Measurements from ENCODE around the gene IL1B. TPM values are rescaled to one million over a fixed set of nuclear protein-coding genes. Genes with fewer than 3 reads are reported as not detected.

Gene IL1B
- total RNA-seq, 1 donor from 2014 or later = not detected

DNA sequence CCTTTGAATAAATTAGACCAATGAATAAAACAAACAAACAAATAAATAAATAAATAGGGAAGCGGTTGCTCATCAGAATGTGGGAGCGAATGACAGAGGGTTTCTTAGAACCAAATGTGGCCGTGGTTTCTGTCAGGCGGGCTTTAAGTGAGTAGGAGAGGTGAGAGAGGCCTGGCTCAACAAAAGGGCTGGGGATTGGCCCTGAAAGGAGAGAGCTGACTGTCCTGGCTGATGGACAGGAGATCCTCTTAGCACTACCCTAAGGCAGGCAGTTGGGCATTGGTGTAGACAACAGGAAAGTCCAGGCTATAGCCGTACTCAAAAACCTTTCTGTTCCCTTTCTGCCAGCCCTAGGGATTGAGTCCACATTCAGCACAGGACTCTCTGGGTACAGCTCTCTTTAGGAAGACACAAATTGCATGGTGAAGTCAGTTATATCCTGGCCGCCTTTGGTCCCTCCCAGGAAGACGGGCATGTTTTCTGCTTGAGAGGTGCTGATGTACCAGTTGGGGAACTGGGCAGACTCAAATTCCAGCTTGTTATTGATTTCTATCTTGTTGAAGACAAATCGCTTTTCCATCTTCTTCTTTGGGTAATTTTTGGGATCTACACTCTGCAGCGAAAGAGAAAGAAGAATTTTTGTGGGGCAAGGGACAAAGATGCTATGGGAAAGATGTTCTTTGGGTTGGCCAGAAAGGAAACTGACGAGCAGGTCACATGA is 6.5 kb downstream of the IL1B start:
- no peak for DNase-seq (ENCODE audit: low read depth)

DNA sequence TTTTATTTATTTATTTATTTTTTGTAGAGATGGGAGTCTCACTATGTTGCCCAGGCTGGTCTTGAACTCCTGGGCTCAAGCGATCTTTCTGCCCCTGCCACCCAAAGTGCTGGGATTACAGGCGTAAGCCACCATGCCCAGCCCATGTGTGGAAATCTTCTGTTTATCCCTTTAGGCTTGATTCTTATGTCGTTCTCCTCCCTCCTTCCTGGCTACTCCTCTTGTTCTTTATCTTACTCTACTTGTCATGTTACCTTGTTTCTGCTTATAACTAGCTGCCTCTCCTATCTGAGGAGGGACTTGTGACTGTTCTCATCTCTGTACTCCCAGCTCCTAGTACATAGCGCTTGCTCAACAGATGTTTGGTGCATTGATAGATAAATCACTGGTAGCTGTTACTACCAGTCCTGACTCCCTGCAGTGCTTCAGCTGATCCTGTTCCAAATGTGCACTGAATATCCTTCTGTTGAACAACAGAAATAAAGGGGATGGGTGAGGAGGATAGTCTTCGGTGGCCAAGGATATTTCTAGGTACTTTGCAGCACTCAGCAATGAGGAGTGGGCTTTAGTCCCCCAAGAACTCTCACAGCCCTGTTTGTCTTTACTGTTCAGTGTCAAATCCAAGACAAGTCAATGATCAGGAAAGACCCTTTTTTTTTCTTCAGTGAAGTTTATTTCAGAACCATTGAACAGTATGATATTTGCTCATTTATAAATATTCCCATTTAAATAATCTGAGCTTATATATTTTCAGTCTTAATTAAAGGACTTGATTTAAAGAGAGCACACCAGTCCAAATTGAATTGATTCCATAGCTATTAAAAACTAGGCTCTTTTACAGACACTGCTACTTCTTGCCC is 7.2 kb downstream of the IL1B start:
- no peak for DNase-seq (ENCODE audit: low read depth)

DNA sequence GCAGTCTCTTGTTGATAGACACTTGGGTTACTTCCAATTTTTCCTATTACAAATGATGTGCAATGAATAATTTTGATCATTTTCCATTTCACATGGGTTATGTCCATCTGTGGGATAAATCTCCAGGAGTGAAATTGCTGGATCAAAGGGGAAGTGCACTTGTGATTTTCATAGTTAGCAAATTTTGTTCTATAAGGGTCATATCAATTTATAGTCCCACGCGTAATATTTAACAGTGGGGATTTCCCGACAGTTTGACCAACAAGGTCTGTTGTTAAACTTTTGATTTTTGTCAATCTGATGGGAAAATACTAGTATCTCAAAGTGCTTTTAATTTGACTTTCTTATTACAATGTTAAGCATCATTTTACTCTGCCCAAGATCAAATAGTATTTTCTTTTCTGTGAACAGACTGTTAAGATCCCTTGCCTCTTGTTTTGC is 8.3 kb downstream of the IL1B start:
- DNase-seq (ENCODE audit: low read depth) = no peak

DNA sequence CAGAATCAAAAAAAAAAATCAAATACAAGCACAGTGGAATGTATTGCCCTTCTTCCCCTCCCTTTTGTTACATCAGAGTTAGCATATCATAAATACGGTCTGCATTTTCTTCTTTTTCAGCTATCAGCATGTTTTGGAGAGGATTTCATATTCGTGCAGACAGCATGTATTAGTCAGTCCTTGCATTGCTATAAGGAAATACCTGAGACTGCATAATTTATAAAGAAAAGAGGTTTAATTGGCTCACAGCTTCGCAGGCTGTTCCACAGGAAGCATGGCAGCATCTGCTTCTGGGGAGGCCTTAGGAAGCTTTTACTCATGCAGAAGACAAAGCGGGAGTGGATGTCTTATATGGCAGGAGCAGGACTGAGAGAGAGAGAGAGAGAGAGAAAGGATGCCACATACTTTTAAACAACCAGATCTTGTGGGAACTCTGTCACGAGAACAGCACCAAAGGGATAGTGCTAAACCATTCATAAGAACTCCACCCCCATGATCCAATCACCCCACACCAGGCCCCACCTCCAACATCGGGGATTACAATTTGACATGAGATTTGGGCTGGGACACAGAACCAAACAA is 8.9 kb downstream of the IL1B start:
- no peak for DNase-seq (ENCODE audit: low read depth)

DNA sequence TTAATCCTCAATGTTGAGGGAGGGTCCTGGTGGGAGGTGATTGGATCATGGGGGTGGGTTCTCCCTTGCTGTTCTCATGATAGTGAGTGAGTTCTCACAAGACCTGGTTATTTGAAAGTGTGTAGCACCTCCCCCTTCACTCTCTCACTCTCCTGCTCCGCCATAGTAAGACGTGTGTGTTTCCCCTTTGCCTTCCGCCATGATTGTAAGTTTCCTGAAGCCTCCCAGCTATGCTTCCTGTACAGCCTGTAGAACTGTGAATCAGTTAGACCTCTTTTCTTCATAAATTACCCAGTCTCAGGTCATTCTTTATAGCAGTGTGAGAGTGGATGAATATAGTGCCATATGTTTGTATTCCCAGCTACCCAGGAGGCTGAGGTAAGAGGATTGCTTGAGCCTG is 9.6 kb downstream of the IL1B start:
- DNase-seq (ENCODE audit: low read depth) = no peak

DNA sequence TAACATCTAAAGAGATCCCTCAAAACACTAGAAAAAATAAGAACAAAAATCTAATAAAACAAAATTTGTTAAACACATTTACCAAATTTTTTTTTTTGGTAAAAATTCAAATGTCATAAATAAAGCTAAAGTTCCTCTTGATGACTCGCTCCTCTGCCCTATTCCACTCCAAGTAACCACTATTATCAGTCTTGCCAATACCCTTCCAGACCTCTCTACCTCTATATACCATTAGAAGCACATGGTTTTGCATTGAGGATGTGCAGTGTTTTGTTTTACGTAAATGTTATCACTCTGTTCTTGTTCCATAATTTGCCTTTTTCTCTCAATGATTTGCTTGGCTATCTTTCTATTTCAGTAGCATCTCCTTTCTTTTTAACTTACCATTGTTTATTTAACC is 10.9 kb downstream of the IL1B start:
- DNase-seq (ENCODE audit: low read depth) = no peak

DNA sequence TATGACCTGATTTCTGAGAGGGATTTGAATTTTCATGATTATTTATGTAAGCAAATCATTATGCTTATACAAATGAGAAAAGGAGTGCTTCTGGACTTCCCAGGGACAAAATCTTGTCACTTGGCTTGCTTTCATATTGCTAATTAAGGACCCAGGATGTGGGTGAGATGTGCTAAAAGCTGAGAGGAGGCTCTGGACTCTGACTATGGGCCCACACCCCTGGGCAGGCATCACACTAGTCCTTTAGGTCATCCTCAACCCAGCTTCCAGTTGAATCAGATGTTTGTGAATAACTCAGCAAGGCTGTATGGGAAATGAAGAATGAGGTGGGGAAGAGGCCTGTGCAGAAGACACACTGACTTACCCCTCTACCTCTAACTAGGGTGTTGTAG is 11.9 kb downstream of the IL1B start:
- DNase-seq (ENCODE audit: low read depth) = no peak

DNA sequence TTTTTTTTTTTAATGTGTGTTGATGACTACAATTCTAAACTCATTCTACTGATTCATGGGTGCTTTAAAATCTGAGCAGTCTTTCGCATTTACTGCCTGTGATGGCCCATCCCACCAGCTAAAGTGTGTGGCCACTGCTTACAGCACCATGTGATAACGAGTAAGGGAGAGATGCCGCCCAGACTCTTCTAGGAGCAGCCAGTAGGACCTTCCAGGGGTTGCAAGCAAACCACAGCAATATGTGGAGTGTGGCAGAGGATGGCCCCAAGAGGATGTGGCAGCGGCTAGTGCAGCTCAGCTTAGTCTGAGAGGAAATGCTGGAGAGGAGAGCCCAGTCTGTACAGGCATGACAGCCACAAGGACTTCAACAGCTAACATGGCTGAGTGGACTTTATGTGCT is 14.9 kb downstream of the IL1B start:
- no peak for DNase-seq (ENCODE audit: low read depth)

DNA sequence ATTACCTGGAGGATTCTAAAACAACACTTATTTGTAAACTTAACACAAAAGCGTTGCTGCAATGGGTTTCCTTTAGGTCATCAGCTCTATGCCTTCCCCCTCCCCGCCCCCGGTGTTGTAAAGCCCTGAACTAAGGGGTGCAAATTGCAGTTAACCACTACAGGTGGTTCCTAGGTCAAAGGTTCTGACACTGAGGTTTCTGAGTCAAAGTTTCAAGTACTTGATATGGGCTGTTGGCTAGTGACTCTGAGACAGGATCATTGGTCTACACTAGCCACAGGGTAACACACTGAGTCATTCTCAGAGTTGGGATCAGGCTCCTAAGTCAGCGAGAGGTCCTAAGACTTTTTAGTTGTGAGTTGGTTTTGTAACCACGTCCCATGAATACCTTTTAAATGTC is 15.4 kb downstream of the IL1B start:
- DNase-seq (ENCODE audit: low read depth) = no peak

DNA sequence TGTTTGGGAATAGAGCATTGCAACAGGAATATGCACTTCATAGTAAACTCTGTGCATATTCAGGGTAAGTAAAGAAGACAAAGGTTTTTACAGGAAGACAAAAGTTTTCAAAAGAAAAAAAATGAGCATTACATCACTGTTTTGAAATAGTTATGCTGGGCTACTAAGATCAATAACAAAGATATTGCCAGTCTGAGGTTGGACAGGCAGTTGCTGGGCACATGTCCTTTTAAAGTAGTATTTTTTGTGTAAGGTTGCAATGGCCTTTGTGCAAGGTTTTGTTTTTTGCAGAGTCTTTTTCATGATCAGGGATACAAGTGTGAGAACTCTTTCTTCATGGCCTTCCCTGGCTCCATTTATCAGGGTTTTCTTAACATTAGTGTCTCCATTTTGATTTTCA is 16.2 kb downstream of the IL1B start:
- DNase-seq (ENCODE audit: low read depth) = no peak

DNA sequence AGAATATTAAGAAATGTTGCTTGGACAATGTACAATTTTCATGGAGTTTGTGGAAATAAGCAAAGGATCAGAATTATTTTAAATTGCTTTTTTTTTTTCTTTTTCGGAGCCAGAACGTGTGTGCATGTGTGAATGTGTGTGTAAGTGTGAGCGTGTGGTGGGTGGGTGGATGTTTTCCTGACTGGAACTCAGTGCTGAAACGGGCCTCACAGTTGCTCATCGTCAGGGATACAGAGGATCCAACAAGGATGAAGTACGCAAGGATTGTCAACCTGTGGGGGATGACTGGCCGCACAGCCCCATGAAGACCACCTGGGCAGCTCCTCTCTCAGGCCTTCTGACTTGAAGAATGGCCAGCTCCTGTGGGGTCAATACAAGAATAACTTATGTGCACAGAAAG is 17.5 kb downstream of the IL1B start:
- no peak for DNase-seq (ENCODE audit: low read depth)

DNA sequence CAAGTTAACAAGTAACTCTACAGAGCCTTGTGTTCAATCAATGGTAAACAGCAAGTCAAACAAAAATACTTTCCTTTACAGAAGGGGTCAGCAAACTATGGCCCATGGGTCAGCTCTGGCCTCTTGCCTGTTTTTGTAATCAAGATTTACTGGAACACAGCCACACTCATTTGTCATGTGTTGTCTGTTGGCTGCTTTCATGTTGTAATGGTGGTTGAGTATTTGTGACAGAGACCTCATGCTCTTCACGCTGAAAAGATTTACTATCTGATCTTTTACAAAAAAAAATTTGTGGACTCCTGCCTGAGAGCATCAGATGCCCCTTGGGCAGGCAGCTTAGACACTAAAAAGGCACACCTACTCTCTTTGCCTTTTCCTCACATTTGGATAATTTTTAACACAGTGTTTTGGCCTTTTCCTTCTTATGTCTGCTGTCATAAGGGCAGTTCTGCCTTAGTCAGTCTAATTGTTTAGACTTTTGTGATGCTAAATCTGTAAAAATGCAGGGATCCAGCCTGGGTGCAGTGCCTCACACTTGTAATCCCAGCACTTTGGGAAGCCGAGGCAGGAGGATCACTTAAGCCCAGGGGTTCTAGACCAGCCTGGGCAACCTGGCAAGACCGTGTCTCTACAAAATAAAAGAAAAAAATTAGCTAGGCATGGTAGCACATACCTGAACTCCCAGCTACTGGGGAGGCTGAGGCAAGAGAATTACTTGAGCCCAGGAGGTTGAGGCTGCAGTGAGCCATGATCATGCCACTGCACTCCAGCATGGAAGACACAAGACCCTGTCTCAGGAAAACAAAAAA is 18.3 kb downstream of the IL1B start:
- DNase-seq (ENCODE audit: low read depth) = no peak

DNA sequence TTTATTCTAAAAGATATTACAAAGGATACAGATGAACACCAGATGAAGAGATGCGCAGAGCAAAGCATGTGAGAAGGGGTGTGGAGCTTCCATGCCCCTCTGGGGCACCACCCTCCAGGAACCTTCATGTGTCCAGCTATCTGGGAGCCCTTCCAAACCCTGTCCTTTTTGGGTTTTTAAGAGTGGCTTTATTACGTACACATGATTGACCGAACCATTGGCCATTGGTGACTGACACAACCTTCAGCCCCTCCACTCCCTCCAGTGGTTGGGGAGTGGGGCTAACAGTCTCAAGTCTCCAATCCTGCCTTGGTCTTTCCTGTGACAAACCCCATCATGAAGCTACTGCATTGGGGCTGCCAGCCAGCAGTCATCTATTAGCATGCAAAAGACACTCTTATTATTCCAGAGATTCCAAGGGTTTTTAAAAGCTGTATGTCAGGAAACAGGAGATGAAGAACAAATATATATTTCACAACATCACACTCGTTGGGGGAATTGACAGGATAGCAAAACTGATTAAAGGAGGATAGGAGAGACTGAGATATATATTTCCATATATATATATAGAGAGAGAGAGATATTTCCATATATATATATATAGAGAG is 19.4 kb downstream of the IL1B start:
- DNase-seq (ENCODE audit: low read depth) = no peak

DNA sequence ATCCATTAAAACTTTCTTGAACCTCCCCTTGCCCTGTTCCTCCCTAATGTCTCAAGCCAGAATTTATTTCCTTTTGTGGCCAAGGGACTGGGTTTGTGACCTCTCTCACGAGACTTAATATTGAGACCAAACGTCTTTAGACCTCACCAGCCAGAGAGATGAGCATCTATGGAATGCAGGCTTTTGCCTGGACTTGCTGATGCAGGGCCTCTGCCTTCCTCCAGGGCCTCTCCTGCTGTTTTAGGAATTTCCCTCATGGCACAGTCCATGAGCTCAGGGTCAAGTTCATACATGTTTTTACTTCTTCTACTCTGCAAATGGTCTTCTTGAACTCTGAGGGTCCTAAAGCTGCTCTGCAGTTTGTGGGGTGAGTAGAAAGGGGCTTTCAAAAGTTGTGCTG is 22.3 kb downstream of the IL1B start:
- no peak for DNase-seq (ENCODE audit: low read depth)

DNA sequence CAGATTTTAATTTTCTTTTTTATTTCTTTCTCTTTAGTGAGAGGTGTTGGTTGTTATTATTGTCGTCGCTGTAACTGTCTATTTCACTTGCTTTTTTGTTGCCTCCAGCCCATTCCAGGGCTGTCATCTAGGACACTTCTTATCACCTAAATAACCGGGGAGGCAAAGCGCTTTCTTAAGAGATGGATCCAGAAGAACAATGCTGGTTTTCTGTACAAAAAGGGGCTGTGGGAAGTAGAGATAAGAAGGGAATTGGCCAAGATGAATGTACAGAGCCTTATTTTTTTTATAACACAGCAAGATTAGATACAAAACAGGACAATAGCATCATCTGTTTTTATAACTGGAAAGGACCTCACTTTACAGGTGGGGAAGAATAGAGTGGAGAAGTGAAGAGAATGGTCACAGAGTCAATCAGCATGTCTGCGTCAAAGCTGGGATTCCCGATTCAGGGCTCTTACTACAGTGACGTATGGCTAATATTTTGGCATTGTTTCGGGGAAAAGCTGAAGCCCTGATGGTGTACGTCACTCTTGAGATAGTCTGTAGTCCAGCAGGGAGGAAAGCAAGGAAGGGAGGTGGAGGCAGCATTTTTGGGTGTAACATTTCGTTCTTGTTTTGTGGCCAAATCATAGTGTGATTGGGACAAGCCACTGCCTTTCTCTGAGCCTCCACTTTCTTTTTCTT is 23.2 kb downstream of the IL1B start:
- DNase-seq (ENCODE audit: low read depth) = no peak

DNA sequence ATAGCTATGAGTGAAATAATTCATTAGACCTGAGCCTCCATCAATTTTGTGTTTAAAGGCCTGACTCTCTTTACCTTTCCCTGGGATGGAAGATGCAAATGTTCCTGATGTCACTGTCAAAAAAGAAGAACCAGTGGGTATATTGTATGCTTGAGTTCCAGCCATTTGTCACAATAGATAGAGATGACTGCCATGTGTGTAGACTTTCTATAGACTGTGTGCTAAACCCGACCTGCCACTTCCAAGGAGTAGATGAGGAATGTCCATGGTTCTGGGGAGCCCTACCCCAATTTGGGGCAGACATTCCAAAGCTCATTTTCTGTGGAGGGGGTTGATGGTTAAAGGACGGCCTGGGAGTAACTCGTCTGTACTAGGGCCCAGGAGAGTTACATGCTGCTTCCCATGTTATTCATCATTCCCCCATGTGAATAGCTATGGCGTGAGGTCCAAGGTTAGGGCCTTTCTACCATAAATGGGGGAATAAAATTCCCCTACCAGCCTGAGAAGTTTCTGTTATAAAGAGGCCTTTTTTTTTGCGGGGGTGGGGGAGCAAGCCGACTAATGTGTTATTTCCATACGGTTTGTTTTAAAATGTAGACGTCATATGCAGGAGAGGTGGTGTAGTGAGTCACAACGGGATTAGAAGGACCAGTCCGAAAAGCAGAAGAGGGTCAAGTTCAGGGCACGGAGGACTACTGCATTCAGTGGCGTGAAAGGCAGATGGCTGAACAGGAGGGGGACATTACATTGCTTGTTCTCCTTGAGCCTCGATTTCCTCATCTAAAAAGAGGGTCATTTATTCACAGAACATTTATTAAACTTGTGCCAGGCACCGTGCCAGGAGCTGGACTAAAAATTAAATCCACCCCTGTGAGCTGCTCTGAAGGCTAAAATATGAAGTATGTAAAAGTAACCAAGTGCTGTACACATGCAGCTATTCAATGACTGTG is 24.0 kb downstream of the IL1B start:
- no peak for DNase-seq (ENCODE audit: low read depth)

DNA sequence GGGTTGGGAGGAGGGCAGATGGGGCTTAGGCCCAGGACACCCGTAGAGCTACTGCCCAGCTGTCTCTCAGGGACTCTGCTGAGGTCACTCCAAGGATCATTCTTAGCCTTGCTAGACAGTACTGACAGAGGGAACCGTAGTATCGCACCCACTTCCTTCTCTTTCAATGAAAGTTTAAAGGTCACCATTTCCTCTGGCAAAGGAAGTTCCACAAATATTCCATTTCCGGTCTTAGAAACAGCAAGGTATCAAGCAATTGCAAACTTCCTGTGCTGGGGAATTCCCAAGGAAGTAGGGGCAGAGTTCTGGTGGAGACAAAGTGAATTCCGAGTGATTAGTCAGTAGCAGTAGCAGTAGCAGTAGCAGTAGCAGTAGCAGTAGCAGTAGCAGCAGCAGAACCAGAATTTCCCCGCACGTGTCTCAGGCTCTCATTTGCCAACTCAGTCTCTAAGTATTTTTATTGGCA is 24.7 kb downstream of the IL1B start:
- no peak for DNase-seq (ENCODE audit: low read depth)

DNA sequence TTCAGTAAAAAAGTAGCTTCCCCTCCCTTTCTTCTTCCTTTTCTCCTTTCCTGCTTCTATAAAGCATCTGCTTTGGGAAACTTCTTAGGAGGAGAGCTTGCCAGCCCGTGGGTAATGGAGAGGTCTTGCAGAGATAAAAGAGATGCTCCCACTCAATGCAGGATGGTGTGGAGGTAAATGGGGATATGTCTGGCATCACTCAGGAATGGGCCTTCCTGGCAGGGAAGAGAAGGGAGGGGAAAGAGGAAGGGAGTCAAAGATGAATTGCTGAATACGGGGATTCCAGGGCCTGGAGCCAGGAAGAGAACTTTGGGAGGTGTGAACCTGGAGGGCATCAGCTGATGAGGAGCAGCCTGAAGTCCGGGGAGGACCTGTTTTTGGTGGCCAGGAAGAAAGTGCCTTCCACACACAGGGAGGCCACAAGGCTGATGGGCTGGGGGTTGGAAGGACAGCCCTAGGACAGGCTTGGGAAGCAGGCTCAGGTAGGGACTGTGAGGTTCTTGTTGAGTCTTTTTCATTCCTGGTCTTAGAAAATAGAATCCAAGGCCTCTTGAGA is 25.2 kb downstream of the IL1B start:
- no peak for DNase-seq (ENCODE audit: low read depth)

DNA sequence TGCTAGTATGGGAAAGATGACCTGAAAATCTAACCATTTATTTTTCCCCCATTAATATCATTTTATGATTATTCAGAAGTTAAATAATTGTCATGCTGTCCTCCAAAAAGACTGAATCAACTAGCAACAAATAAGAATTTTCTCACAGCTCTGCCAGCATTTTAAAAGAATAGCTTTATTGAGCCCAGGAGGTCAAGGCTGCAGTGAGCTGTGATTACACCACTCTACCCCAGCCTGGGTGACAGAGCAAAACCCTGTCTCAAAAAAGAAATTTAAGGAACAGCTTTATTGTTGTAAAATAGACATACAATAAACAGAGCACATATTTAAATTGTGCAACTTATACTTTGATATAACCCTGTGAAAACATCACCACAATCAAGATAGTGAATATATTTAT is 27.5 kb downstream of the IL1B start:
- DNase-seq (ENCODE audit: low read depth) = no peak

All from myocyte (in vitro differentiated cells).